Type B pancreatic cell (in vitro differentiated cells): ENCODE data around the gene MEI4. TPM values are rescaled to one million over a fixed set of nuclear protein-coding genes. Genes with fewer than 3 reads are reported as not detected.
"Not testable (repeated sequence)": the region's sequence is repeated elsewhere in the genome, so short reads cannot be mapped to it uniquely, and the experiment has no call there.

ENCODE experiments used
- DNase-seq: peaks from one replicate; pipeline ENCODE4 v3.0.0; 2021; ENCODE audit warnings: mixed read lengths; ENCODE audit not compliant: unreplicated experiment; ENCODE audit errors: extremely low spot score
- H3K27ac Mint-ChIP-seq: 2 replicates; pipeline ENCODE4 v1.8.0; 2021; ENCODE audit warnings: mild to moderate bottlenecking, mixed read lengths
- H3K27me3 Mint-ChIP-seq: 2 replicates; pipeline ENCODE4 v1.8.0; 2021; ENCODE audit warnings: mixed read lengths
- H3K36me3 Mint-ChIP-seq: 2 replicates; pipeline ENCODE4 v1.8.0; 2021; ENCODE audit warnings: mixed read lengths
- H3K4me1 Mint-ChIP-seq: one replicate; pipeline ENCODE4 v1.8.0; 2021; ENCODE audit warnings: mixed read lengths; ENCODE audit not compliant: unreplicated experiment
- H3K4me3 Mint-ChIP-seq: 2 replicates; pipeline ENCODE4 v1.8.0; 2021; ENCODE audit warnings: mild to moderate bottlenecking, mixed read lengths
- H3K9me3 Mint-ChIP-seq: 2 replicates; pipeline ENCODE4 v1.8.0; 2021; ENCODE audit warnings: mixed read lengths
- total RNA-seq: library from RNA; stranded (reverse); gene quantifications from 2 replicates; pipeline ENCODE4 v1.2.1, GENCODE V29; 2021; ENCODE audit warnings: low replicate concordance
- TF ChIP-seq, protein P1 (sequence below): fragments of 200-600 bp; sonication (generic); conservative IDR thresholded peaks from 2 replicates; pipeline ENCODE4 v1.5.0; 2021; ENCODE audit warnings: antibody characterized with exemption, mild to moderate bottlenecking

The MEI4 gene
- total RNA-seq, 1 donor from 2014 or later, result 0.29 TPM

- Mint-ChIP-seq H3K4me3 (no peak overlapping the region), H3K36me3 (no peaks in the 10 kb centered on the region), H3K27me3 (no peaks in the 10 kb centered on the region), H3K27ac (no peak overlapping the region), H3K9me3 (no peaks in the 10 kb centered on the region), H3K4me1 (no peaks in the 10 kb centered on the region)
- TF ChIP-seq, protein P1, sequence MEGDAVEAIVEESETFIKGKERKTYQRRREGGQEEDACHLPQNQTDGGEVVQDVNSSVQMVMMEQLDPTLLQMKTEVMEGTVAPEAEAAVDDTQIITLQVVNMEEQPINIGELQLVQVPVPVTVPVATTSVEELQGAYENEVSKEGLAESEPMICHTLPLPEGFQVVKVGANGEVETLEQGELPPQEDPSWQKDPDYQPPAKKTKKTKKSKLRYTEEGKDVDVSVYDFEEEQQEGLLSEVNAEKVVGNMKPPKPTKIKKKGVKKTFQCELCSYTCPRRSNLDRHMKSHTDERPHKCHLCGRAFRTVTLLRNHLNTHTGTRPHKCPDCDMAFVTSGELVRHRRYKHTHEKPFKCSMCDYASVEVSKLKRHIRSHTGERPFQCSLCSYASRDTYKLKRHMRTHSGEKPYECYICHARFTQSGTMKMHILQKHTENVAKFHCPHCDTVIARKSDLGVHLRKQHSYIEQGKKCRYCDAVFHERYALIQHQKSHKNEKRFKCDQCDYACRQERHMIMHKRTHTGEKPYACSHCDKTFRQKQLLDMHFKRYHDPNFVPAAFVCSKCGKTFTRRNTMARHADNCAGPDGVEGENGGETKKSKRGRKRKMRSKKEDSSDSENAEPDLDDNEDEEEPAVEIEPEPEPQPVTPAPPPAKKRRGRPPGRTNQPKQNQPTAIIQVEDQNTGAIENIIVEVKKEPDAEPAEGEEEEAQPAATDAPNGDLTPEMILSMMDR, result no peak
- DNase-seq, result no peak
Measured at GRCh38 chr6:77715588-77715987, 62.7 kb downstream of the MEI4 start.

DNA sequence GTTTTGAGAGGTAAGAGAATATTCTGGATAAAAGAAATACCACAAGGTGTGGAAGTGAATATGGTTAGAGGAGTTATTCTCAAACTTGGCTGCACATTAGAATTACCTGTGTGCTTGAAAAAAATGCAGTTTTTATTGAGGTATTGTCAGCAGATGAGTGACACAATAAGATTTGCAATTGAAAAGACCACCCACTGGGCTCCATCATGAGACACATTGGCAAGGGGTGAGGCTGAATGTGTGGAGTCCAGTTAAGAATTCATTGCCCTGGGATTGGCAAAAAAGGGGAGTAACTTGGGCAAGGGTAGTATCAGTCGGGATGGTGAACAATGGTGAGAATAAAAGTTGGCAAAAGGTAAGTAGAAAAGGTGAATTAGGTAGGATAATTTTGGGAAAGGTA is 63.5 kb downstream of the MEI4 start:
- no peak overlapping the region for H3K27ac Mint-ChIP-seq
- DNase-seq, result no peak
- TF ChIP-seq, protein P1, result no peak
- no peak overlapping the region for H3K4me3 Mint-ChIP-seq
- H3K9me3 Mint-ChIP-seq, result no peaks in the 10 kb centered on the region
- no peaks in the 10 kb centered on the region for H3K27me3 Mint-ChIP-seq
- H3K36me3 Mint-ChIP-seq, result no peaks in the 10 kb centered on the region
- H3K4me1 Mint-ChIP-seq, result no peaks in the 10 kb centered on the region

DNA sequence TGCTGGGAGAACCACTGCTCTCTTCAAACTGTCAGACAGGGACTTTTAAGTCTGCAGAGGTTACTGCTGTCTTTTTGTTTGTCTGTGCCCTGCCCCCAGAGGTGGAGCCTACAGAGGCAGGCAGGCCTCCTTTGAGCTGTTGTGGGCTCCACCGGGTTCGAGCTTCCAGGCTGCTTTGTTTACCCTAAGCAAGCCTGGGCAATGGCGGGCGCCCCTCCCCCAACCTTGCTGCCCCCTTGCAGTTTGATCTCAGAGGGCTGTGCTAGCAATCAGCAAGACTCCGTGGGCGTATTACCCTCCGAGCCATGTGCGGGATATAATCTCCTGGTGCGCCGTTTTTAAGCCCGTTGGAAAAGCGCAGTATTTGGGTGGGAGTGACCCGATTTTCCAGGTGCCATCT is 83.2 kb downstream of the MEI4 start:
- H3K9me3 Mint-ChIP-seq, H3K36me3 Mint-ChIP-seq: not testable (repeated sequence)

DNA sequence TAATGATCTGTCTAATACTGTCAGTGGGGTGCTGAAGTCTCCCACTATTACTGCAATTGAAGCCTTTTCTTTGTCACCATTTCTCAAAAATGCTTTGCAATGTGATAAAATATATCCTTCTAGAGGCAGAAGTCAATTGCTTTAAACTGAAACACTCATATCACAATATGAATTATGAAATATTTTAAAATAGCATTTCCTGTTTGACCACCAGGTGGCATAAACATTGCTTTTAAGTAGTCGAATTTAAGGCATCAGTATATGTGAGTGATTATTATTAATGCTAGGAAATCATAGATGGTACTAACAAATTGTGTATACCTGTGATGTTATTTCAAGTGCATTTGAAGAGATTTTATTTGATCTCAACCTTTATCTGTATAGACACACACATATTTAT is 87.5 kb downstream of the MEI4 start:
- H3K4me3 Mint-ChIP-seq, result no peak overlapping the region
- no peak for DNase-seq
- H3K36me3 Mint-ChIP-seq, result no peaks in the 10 kb centered on the region

More for the DNA sequence above, 83.2 kb downstream of the MEI4 start:
- H3K27ac Mint-ChIP-seq, H3K4me3 Mint-ChIP-seq, H3K27me3 Mint-ChIP-seq, H3K4me1 Mint-ChIP-seq, DNase-seq: not testable (repeated sequence)

GRCh38 chr6:77752156-77752555 is 99.3 kb downstream of the MEI4 start:
- H3K4me3 Mint-ChIP-seq, H3K4me1 Mint-ChIP-seq, DNase-seq, H3K27me3 Mint-ChIP-seq, H3K27ac Mint-ChIP-seq, H3K9me3 Mint-ChIP-seq, H3K36me3 Mint-ChIP-seq: not testable (repeated sequence)

More for the DNA sequence above, 87.5 kb downstream of the MEI4 start:
- Mint-ChIP-seq H3K4me1 (no peaks in the 10 kb centered on the region), H3K27ac (no peak overlapping the region), H3K9me3 (no peaks in the 10 kb centered on the region), H3K27me3 (no peaks in the 10 kb centered on the region)
- TF ChIP-seq, protein P1, result peak; percentile 76

DNA sequence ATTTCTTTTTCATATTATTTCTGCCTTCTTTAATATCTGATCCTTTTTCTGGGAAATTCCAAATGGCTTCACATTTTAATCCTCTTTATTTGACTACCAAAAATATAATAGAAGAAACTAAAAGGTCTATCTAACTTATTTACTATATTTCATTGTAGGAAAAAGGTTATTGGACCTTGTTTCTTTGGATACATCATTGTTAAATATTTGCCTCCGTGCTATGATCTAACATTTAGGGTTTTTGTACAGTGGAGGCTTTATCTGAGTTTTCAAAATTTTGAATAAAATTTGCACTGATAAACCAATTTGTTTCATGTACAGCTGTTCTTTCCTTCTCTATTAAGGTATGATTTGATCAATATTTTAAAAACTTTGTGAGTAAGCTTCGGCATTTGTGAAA is 109.5 kb downstream of the MEI4 start:
- no peaks in the 10 kb centered on the region for H3K36me3 Mint-ChIP-seq
- DNase-seq, result no peak
- no peaks in the 10 kb centered on the region for H3K27me3 Mint-ChIP-seq
- no peaks in the 10 kb centered on the region for H3K9me3 Mint-ChIP-seq
- no peak overlapping the region for H3K4me3 Mint-ChIP-seq
- no peak overlapping the region for H3K27ac Mint-ChIP-seq
- TF ChIP-seq, protein P1, result no peak
- no peaks in the 10 kb centered on the region for H3K4me1 Mint-ChIP-seq

DNA sequence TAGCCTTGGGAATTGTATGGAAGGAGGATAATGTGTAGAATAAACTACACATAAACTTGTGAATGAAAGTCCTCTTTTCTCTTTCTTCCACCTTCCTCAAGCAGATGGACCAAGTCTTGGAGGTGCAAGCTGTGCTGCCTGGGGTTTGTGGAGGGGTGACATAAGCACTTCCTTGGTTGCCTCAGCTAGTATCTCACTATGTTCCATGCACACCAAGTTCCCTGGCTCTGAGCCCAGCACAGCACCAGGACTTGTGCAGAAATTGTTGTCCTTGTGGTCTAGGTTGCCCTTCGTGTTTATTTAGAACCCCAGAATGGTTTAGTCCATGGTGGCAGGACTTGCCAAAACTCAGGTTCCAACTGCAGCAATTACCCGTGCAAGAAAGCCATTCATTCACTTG is 110.3 kb downstream of the MEI4 start:
- no peaks in the 10 kb centered on the region for H3K27me3 Mint-ChIP-seq

More for the DNA sequence above, 110.3 kb downstream of the MEI4 start:
- no peak for DNase-seq
- TF ChIP-seq, protein P1, result no peak
- H3K9me3 Mint-ChIP-seq, result no peaks in the 10 kb centered on the region
- no peak overlapping the region for H3K27ac Mint-ChIP-seq
- H3K4me3 Mint-ChIP-seq, result no peak overlapping the region
- H3K36me3 Mint-ChIP-seq, result no peaks in the 10 kb centered on the region
- H3K4me1 Mint-ChIP-seq, result no peaks in the 10 kb centered on the region
